MM.1S (cell line): Measurements from ENCODE around the gene CYFIP1.

Experiments used
- DNase-seq: peaks from one replicate; pipeline ENCODE4 v3.0.0-alpha.2; 2015
- H2AFZ ChIP-seq: fragments of 300-600 bp; sonication (generic); 2 replicates; pipeline ENCODE4 v1.6.0; 2016; ENCODE audit warnings: antibody characterized with exemption, low read length
- H3F3A ChIP-seq: fragments of 300-600 bp; sonication (generic); 2 replicates; pipeline ENCODE4 v1.6.1; 2016; ENCODE audit warnings: mild to moderate bottlenecking, antibody characterized with exemption, low read length, moderate library complexity, mixed read lengths; ENCODE audit not compliant: insufficient read depth
- H3K27ac ChIP-seq: fragments of 300-600 bp; sonication (generic); 2 replicates; pipeline ENCODE4 v1.5.1; 2016; ENCODE audit warnings: mild to moderate bottlenecking, low read length
- H3K27me3 ChIP-seq: fragments of 300-600 bp; sonication (generic); replicated peaks from 2 replicates; pipeline ENCODE4 v1.6.0; 2016; ENCODE audit warnings: low read length; ENCODE audit not compliant: insufficient read depth
- H3K36me3 ChIP-seq: fragments of 300-600 bp; sonication (generic); replicated peaks from 2 replicates; pipeline ENCODE4 v1.6.1; 2016; ENCODE audit warnings: mild to moderate bottlenecking, low read length, mixed read lengths; ENCODE audit not compliant: insufficient read depth
- H3K4me1 ChIP-seq: fragments of 300-600 bp; sonication (generic); 2 replicates; pipeline ENCODE4 v1.6.1; 2016; ENCODE audit warnings: low read length, mixed read lengths
- H3K4me2 ChIP-seq: fragments of 300-600 bp; sonication (generic); 2 replicates; pipeline ENCODE4 v1.6.0; 2016; ENCODE audit warnings: low read depth, low read length
- H3K4me3 ChIP-seq: fragments of 300-600 bp; sonication (generic); 2 replicates; pipeline ENCODE4 v1.5.1; 2016; ENCODE audit warnings: low read length, mixed read lengths
- H3K79me2 ChIP-seq: fragments of 300-600 bp; sonication (generic); 2 replicates; pipeline ENCODE4 v1.6.1; 2016; ENCODE audit warnings: mixed run types, low read length, mixed read lengths
- H3K9ac ChIP-seq: fragments of 300-600 bp; sonication (generic); 2 replicates; pipeline ENCODE4 v1.6.1; 2016; ENCODE audit warnings: low read length, mixed read lengths
- H3K9me2 ChIP-seq: fragments of 300-600 bp; sonication (generic); replicated peaks from 2 replicates; pipeline ENCODE4 v1.6.1; 2016; ENCODE audit warnings: mild to moderate bottlenecking, low read length, mixed read lengths; ENCODE audit not compliant: insufficient read depth
- H3K9me3 ChIP-seq: fragments of 300-600 bp; sonication (generic); replicated peaks from 2 replicates; pipeline ENCODE4 v1.6.1; 2016; ENCODE audit warnings: mild to moderate bottlenecking, low read length, mixed read lengths; ENCODE audit not compliant: insufficient read depth
- H4K20me1 ChIP-seq: fragments of 300-600 bp; sonication (generic); 2 replicates; pipeline ENCODE4 v1.6.1; 2016; ENCODE audit warnings: mild to moderate bottlenecking, low read length, moderate library complexity, mixed read lengths; ENCODE audit not compliant: insufficient read depth
- CTCF ChIP-seq: fragments of 300-600 bp; sonication (generic); IDR thresholded peaks from 2 replicates; pipeline ENCODE4 v1.5.1; 2016; ENCODE audit warnings: antibody characterized with exemption, low read length, mixed read lengths
- EZH2 ChIP-seq: fragments of 300-600 bp; sonication (generic); optimal IDR thresholded peaks from 2 replicates; pipeline ENCODE3; 2017; ENCODE audit warnings: low read depth, mild to moderate bottlenecking, antibody characterized with exemption, low read length, mixed read lengths
- EZH2phosphoT487 ChIP-seq: fragments of 300-600 bp; sonication (generic); IDR thresholded peaks from 2 replicates; pipeline ENCODE4 v1.6.1; 2018; ENCODE audit warnings: antibody characterized with exemption, low read length

CYFIP1 gene

GRCh38 chr15:22930782-22931484 lies 49.2 kb downstream of the CYFIP1 start:
- H3K9me3 ChIP-seq, result no peaks in the 10 kb centered on the region
- H3K4me1 ChIP-seq, result no peaks in the 10 kb centered on the region
- H2AFZ ChIP-seq, result no peak overlapping the region
- TF ChIP-seq EZH2 (no peak), CTCF (no peak), EZH2phosphoT487 (no peak)
- no peaks in the 10 kb centered on the region; the same call in 1 of the 2 replicates for H3K36me3 ChIP-seq
- H3K4me2 ChIP-seq, result no peak overlapping the region
- no peaks in the 10 kb centered on the region for H3K9me2 ChIP-seq
- no peak overlapping the region for H3K9ac ChIP-seq
- no peaks in the 10 kb centered on the region for H3K79me2 ChIP-seq
- no peaks in the 10 kb centered on the region for H3F3A ChIP-seq
- H3K27ac ChIP-seq, result no peak overlapping the region
- H3K27me3 ChIP-seq, result no peaks in the 10 kb centered on the region
- no peak overlapping the region for H3K4me3 ChIP-seq
- H4K20me1 ChIP-seq, result no peaks in the 10 kb centered on the region
- DNase-seq, result no peak

GRCh38 chr15:22927761-22928160 lies 52.4 kb downstream of the CYFIP1 start:
- Histone ChIP-seq H3K79me2 (no peaks in the 10 kb centered on the region), H3K9ac (no peak overlapping the region), H3K9me3 (no peaks in the 10 kb centered on the region), H3K36me3 (no peaks in the 10 kb centered on the region), H3F3A (no peaks in the 10 kb centered on the region), H3K27ac (no peak overlapping the region), H3K4me1 (no peaks in the 10 kb centered on the region), H3K9me2 (no peaks in the 10 kb centered on the region), H2AFZ (no peak overlapping the region), H3K4me2 (no peak overlapping the region), H3K27me3 (no peaks in the 10 kb centered on the region), H3K4me3 (no peak overlapping the region), H4K20me1 (no peaks in the 10 kb centered on the region)
- TF ChIP-seq EZH2 (no peak), CTCF (no peak), EZH2phosphoT487 (no peak)
- no peak for DNase-seq

GRCh38 chr15:22925875-22926274 lies 54.3 kb downstream of the CYFIP1 start:
- Histone ChIP-seq H4K20me1 (no peaks in the 10 kb centered on the region), H3K4me3 (no peak overlapping the region), H3K9me2 (no peaks in the 10 kb centered on the region), H3K79me2 (no peaks in the 10 kb centered on the region), H3K36me3 (no peaks in the 10 kb centered on the region), H3K9ac (no peak overlapping the region), H3K4me2 (no peak overlapping the region), H3K9me3 (no peaks in the 10 kb centered on the region), H3K27me3 (no peaks in the 10 kb centered on the region), H3F3A (no peaks in the 10 kb centered on the region), H3K27ac (no peak overlapping the region), H2AFZ (no peak overlapping the region), H3K4me1 (no peaks in the 10 kb centered on the region)
- no peak for TF ChIP-seq EZH2
- TF ChIP-seq CTCF, result no peak
- DNase-seq, result no peak
